WTC11 (cell line): Measurements from ENCODE around the gene RPS3. TPM values are rescaled to one million over a fixed set of nuclear protein-coding genes. Genes with fewer than 3 reads are reported as not detected.

ENCODE experiments used
- ATAC-seq: fragments of 200-7000 bp; cut with Tn5 transposase; 2 replicates; pipeline ENCODE4 v1.10.0; 2021; ENCODE audit warnings: mild to moderate bottlenecking, moderate library complexity
- CTCF ChIA-PET: fragments of 300-600 bp; sonication (Branson Sonifier 250); formaldehyde crosslinking; loops from one replicate; lab custom pipeline; 2021; ENCODE audit warnings: antibody characterized with exemption; lab: Charles Lee
- POLR2A ChIA-PET: fragments of 350-600 bp; sonication (Branson Sonifier 250); formaldehyde crosslinking; loops from one replicate; lab custom pipeline; 2021; ENCODE audit warnings: antibody characterized with exemption; lab: Charles Lee
- DNase-seq: peaks from one replicate; pipeline ENCODE4 v3.0.0; 2021; ENCODE audit warnings: low spot score
- H3K27ac Mint-ChIP-seq: 2 replicates; pipeline ENCODE4 v1.8.0; 2021; ENCODE audit warnings: mixed read lengths
- H3K27me3 Mint-ChIP-seq: 2 replicates; pipeline ENCODE4 v1.8.0; 2021; ENCODE audit warnings: low read depth, mild to moderate bottlenecking, moderate library complexity, mixed read lengths
- H3K36me3 Mint-ChIP-seq: 2 replicates; pipeline ENCODE4 v1.8.0; 2021; ENCODE audit warnings: mixed read lengths
- H3K4me1 Mint-ChIP-seq: 2 replicates; pipeline ENCODE4 v1.8.0; 2022; ENCODE audit warnings: mixed read lengths
- H3K4me3 Mint-ChIP-seq: 2 replicates; pipeline ENCODE4 v1.8.0; 2021; ENCODE audit warnings: mild to moderate bottlenecking, moderate library complexity, mixed read lengths
- H3K9me3 Mint-ChIP-seq: 2 replicates; pipeline ENCODE4 v1.8.0; 2021; ENCODE audit warnings: mixed read lengths
- ATF1 ChIP-seq: sonication (generic); formaldehyde crosslinking; IDR thresholded peaks from 2 replicates; pipeline ENCODE4 v1.8.1; 2023; ENCODE audit warnings: mild to moderate bottlenecking, moderate library complexity, missing genetic modification reagents
- CBFB ChIP-seq: sonication (generic); formaldehyde crosslinking; IDR thresholded peaks from 2 replicates; pipeline ENCODE4 v1.8.1; 2022; ENCODE audit warnings: mild to moderate bottlenecking, low read depth, missing genetic modification reagents
- CREB1 ChIP-seq: sonication (generic); formaldehyde crosslinking; IDR thresholded peaks from 2 replicates; pipeline ENCODE4 v1.8.0; 2023; ENCODE audit warnings: mild to moderate bottlenecking, missing genetic modification reagents
- EMX1 ChIP-seq: fragments of 250-450 bp; sonication (Bioruptor Pico); IDR thresholded peaks from 2 replicates; pipeline ENCODE4 v1.8.0; 2021; ENCODE audit warnings: mild to moderate bottlenecking
- FOXK1 ChIP-seq: sonication (generic); formaldehyde crosslinking; IDR thresholded peaks from 2 replicates; pipeline ENCODE4 v1.8.0; 2022; ENCODE audit warnings: mild to moderate bottlenecking, moderate library complexity, missing genetic modification reagents
- GABPB1 ChIP-seq: sonication (generic); formaldehyde crosslinking; IDR thresholded peaks from 2 replicates; pipeline ENCODE4 v1.8.1; 2023; ENCODE audit warnings: mild to moderate bottlenecking, missing genetic modification reagents
- HMGA2 ChIP-seq: fragments of 250-450 bp; sonication (Bioruptor Pico); IDR thresholded peaks from 2 replicates; pipeline ENCODE4 v1.4.0; 2021; ENCODE audit warnings: mild to moderate bottlenecking, moderate library complexity
- KAT7 ChIP-seq: sonication (generic); formaldehyde crosslinking; IDR thresholded peaks from 2 replicates; pipeline ENCODE4 v1.8.1; 2023; ENCODE audit warnings: missing genetic modification reagents, mild to moderate bottlenecking, borderline replicate concordance
- MXD4 ChIP-seq: fragments of 250-450 bp; sonication (Bioruptor Pico); IDR thresholded peaks from 2 replicates; pipeline ENCODE4 v1.8.0; 2021; ENCODE audit warnings: mild to moderate bottlenecking, moderate library complexity, borderline replicate concordance
- NFATC4 ChIP-seq: fragments of 250-450 bp; sonication (Bioruptor Pico); IDR thresholded peaks from 2 replicates; pipeline ENCODE4 v1.9.0; 2021; ENCODE audit warnings: mild to moderate bottlenecking
- NR2C2 ChIP-seq: sonication (generic); formaldehyde crosslinking; IDR thresholded peaks from 2 replicates; pipeline ENCODE4 v1.8.0; 2022; ENCODE audit warnings: mild to moderate bottlenecking, missing genetic modification reagents
- RELA ChIP-seq: sonication (generic); formaldehyde crosslinking; IDR thresholded peaks from 2 replicates; pipeline ENCODE4 v1.8.1; 2022; ENCODE audit warnings: missing genetic modification reagents, mild to moderate bottlenecking, borderline replicate concordance
- SMAD4 ChIP-seq: sonication (generic); formaldehyde crosslinking; IDR thresholded peaks from 2 replicates; pipeline ENCODE4 v1.8.0; 2022; ENCODE audit warnings: mild to moderate bottlenecking, missing genetic modification reagents
- SOX15 ChIP-seq: fragments of 250-450 bp; sonication (Bioruptor Pico); IDR thresholded peaks from 2 replicates; pipeline ENCODE4 v1.9.0; 2021; ENCODE audit warnings: mild to moderate bottlenecking
- TEAD1 ChIP-seq: sonication (generic); formaldehyde crosslinking; IDR thresholded peaks from 2 replicates; pipeline ENCODE4 v1.8.0; 2022; ENCODE audit warnings: mild to moderate bottlenecking, missing genetic modification reagents
- TP53 ChIP-seq: sonication (generic); formaldehyde crosslinking; IDR thresholded peaks from 2 replicates; pipeline ENCODE4 v1.8.1; 2023; ENCODE audit warnings: mild to moderate bottlenecking, missing genetic modification reagents
- ZNF263 ChIP-seq: sonication (generic); formaldehyde crosslinking; IDR thresholded peaks from 2 replicates; pipeline ENCODE4 v1.8.1; 2022; ENCODE audit warnings: low read depth, mild to moderate bottlenecking, moderate library complexity, missing genetic modification reagents
- ZNF416 ChIP-seq: fragments of 250-450 bp; sonication (Bioruptor Pico); IDR thresholded peaks from 2 replicates; pipeline ENCODE4 v1.9.0; 2021; ENCODE audit warnings: mild to moderate bottlenecking, inconsistent platforms
- ZNF423 ChIP-seq: fragments of 250-450 bp; sonication (Bioruptor Pico); IDR thresholded peaks from 2 replicates; pipeline ENCODE4 v2.1.2; 2022; ENCODE audit warnings: mild to moderate bottlenecking, moderate library complexity
- ZNF671 ChIP-seq: fragments of 250-450 bp; sonication (Bioruptor Pico); IDR thresholded peaks from 2 replicates; pipeline ENCODE4 v1.8.0; 2021; ENCODE audit warnings: mild to moderate bottlenecking
- total RNA-seq: library from RNA; stranded (reverse); gene quantifications from 3 replicates; pipeline ENCODE4 v1.2.3, GENCODE V29; 2021
- TF ChIP-seq, protein P1 (sequence below): fragments of 250-450 bp; sonication (Bioruptor Pico); IDR thresholded peaks from 2 replicates; pipeline ENCODE4 v1.8.0; 2021; ENCODE audit warnings: mild to moderate bottlenecking
- TF ChIP-seq, protein P2 (sequence below): fragments of 250-450 bp; sonication (Bioruptor Pico); conservative IDR thresholded peaks from 2 replicates; pipeline ENCODE4 v1.9.0; 2021; ENCODE audit warnings: mild to moderate bottlenecking
- TF ChIP-seq, protein P3 (sequence below): sonication (generic); formaldehyde crosslinking; IDR thresholded peaks from 2 replicates; pipeline ENCODE4 v1.8.1; 2023; ENCODE audit warnings: mild to moderate bottlenecking, missing genetic modification reagents, moderate library complexity
- TF ChIP-seq, protein P4 (sequence below): fragments of 250-450 bp; sonication (Bioruptor Pico); IDR thresholded peaks from 2 replicates; pipeline ENCODE4 v1.9.0; 2021; ENCODE audit warnings: moderate library complexity, mild to moderate bottlenecking, inconsistent platforms, borderline replicate concordance
- TF ChIP-seq, protein P5 (sequence below): sonication (generic); formaldehyde crosslinking; IDR thresholded peaks from 2 replicates; pipeline ENCODE4 v1.8.0; 2023; ENCODE audit warnings: mild to moderate bottlenecking, missing genetic modification reagents
- TF ChIP-seq, protein P6 (sequence below): fragments of 250-450 bp; sonication (Bioruptor Pico); IDR thresholded peaks from 2 replicates; pipeline ENCODE4 v1.9.0; 2021; ENCODE audit warnings: mild to moderate bottlenecking

Gene RPS3
- total RNA-seq, 1 experiment from 2014 or later: 3,967 TPM

DNA sequence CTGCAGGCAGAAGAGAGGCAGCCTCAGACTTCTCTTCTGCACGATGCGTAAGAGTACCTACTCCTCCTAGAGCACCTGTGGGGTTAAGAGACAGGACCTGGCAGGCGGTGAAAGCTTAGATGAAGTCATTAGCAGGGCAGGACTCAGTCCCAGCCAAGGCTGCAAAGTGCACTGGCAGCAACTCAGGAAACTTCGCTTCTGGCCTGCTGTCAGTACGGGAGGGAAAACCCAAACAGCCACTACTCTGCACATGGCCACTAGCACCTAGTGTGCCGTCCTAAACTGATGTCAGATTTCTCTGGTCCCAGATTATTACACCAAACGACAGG is 42.5 kb downstream of the RPS3 start (continued):
- TF ChIP-seq GABPB1 (CRISPR knock-in tag): no peak
- TF ChIP-seq, all 79 proteins: peak for 0

DNA sequence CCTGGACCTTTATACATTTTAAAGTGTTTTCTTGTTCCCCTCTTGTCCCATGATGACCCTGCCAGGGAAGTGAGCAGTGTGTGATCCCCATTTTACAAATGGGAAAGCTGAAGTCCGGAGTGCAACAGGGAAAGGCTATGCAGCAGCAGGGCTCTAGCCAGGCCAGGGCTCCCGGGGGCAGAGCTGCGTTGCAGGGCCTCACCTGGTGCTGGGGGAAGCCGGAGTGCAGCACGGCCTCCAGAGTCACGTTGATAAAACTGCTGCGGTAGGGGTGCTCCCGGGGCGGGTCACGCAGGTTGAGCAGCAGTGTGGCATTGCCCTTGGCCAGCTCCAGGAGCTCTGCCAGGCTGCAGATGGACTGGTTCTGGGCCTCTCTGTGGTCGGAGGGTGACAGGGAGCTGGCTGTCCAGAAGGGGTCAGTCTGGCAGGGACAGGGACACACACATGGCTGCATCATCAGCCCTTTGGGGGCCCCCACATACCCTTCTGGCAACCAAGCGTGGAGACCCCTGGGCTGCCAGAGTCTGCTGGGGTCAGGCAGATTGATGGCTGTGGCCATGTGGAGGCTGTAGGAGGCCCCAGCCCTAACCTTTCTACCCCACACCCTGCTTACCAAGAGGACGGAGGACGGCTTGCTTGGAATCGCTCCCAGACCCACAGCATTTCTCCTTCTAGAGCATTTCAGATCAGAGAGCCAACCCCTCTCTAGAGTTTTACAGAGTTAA is 43.0 kb downstream of the RPS3 start:
- no peaks in the 10 kb centered on the region for H3K36me3 Mint-ChIP-seq
- DNase-seq (no peak), ATAC-seq (no peak)
- ChIA-PET POLR2A (no interaction called here), CTCF (interaction anchor here (0.9 to 4.9 kb wide), 9 partner anchors 9 to 155 kb away, joined by 3 to 31 read pairs (median 4); partner anchors contain the start of gene KLHL35)
- no peak for TF ChIP-seq KAT7
- TF ChIP-seq, protein P1, sequence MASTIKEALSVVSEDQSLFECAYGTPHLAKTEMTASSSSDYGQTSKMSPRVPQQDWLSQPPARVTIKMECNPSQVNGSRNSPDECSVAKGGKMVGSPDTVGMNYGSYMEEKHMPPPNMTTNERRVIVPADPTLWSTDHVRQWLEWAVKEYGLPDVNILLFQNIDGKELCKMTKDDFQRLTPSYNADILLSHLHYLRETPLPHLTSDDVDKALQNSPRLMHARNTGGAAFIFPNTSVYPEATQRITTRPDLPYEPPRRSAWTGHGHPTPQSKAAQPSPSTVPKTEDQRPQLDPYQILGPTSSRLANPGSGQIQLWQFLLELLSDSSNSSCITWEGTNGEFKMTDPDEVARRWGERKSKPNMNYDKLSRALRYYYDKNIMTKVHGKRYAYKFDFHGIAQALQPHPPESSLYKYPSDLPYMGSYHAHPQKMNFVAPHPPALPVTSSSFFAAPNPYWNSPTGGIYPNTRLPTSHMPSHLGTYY: no peak
- TF ChIP-seq NFATC4 (CRISPR knock-in tag): no peak
- TF ChIP-seq ZNF423 (CRISPR knock-in tag): no peak
- TF ChIP-seq, protein P2, sequence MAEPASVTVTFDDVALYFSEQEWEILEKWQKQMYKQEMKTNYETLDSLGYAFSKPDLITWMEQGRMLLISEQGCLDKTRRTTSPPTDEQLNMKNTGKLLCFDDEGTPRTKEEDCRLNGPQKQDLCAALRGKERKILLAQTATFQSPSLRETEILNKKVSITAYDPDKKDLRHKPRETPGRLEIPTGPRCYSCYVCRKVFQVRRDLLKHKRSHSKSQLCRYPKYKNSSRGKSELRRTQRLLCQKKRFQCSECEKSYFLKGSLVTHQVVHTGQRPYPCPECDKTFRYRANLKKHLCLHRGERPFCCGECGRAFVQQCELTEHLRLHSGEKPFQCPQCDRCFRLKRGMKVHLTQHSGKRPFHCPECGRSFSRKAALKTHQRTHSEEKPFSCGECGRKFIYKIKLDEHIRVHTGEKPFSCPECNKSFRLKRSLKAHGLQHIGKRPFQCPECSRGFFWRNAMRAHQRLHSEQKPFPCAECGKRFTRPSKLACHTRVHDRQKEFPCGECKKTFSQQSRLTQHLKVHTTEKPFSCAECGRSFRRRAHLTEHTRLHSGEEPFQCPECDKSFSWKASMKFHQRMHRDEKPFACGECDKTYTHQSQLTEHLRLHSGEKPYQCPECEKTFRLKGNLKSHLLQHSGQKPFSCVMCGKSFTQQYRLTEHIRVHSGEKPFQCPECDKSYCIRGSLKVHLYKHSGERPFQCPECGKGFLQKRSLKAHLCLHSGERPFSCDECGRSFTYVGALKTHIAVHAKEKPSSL: no peak
- no peak for TF ChIP-seq CREB1 (CRISPR knock-in tag)
- no peak for TF ChIP-seq EMX1 (CRISPR knock-in tag)
- no peak for TF ChIP-seq ZNF263 (CRISPR knock-in tag)
- TF ChIP-seq HMGA2 (CRISPR knock-in tag): no peak
- no peak for TF ChIP-seq SOX15 (CRISPR knock-in tag)
- TF ChIP-seq, protein P3, sequence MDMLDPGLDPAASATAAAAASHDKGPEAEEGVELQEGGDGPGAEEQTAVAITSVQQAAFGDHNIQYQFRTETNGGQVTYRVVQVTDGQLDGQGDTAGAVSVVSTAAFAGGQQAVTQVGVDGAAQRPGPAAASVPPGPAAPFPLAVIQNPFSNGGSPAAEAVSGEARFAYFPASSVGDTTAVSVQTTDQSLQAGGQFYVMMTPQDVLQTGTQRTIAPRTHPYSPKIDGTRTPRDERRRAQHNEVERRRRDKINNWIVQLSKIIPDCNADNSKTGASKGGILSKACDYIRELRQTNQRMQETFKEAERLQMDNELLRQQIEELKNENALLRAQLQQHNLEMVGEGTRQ (CRISPR knock-in tag): no peak
- TF ChIP-seq CBFB (CRISPR knock-in tag): no peak
- TF ChIP-seq MXD4 (CRISPR knock-in tag): no peak
- no peak for TF ChIP-seq NR2C2 (CRISPR knock-in tag)
- no peak for TF ChIP-seq TEAD1 (CRISPR knock-in tag)
- TF ChIP-seq ZNF671 (CRISPR knock-in tag): no peak
- no peak for TF ChIP-seq ZNF416 (CRISPR knock-in tag)
- no peak for TF ChIP-seq RELA (CRISPR knock-in tag)
- TF ChIP-seq, protein P4, sequence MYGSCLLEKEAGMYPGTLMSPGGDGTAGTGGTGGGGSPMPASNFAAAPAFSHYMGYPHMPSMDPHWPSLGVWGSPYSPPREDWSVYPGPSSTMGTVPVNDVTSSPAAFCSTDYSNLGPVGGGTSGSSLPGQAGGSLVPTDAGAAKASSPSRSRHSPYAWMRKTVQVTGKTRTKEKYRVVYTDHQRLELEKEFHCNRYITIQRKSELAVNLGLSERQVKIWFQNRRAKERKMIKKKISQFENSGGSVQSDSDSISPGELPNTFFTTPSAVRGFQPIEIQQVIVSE (CRISPR knock-in tag): no peak
- no peak overlapping the region for H3K27ac Mint-ChIP-seq
- H3K9me3 Mint-ChIP-seq: no peaks in the 10 kb centered on the region
- H3K4me1 Mint-ChIP-seq: peaks cover 16% of the 10 kb centered on the region
- H3K27me3 Mint-ChIP-seq: peaks cover 5% of the 10 kb centered on the region
- no peak overlapping the region for H3K4me3 Mint-ChIP-seq

DNA sequence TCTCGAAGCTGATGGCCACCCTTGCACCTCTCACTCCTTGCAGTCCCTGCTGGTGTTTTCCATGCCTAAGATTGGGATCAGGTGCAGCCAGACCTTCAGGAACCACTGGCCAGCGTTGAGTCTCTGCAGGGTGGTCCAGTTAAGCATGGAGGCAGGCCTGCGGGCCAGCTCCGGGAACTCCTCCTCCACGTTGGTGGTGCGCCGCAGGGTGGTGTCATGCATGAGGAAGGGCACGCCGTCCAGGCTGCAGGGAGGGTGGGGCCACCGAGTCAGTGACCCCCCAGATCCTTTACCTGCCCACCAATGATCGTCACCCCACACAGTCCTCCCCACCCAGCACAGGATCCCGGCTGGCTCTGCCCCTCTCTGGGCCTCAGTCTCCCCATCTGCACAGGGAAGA is 43.7 kb downstream of the RPS3 start:
- ATAC-seq (no peak), DNase-seq (no peak)
- H3K36me3 Mint-ChIP-seq: no peaks in the 10 kb centered on the region
- TF ChIP-seq, protein P5, sequence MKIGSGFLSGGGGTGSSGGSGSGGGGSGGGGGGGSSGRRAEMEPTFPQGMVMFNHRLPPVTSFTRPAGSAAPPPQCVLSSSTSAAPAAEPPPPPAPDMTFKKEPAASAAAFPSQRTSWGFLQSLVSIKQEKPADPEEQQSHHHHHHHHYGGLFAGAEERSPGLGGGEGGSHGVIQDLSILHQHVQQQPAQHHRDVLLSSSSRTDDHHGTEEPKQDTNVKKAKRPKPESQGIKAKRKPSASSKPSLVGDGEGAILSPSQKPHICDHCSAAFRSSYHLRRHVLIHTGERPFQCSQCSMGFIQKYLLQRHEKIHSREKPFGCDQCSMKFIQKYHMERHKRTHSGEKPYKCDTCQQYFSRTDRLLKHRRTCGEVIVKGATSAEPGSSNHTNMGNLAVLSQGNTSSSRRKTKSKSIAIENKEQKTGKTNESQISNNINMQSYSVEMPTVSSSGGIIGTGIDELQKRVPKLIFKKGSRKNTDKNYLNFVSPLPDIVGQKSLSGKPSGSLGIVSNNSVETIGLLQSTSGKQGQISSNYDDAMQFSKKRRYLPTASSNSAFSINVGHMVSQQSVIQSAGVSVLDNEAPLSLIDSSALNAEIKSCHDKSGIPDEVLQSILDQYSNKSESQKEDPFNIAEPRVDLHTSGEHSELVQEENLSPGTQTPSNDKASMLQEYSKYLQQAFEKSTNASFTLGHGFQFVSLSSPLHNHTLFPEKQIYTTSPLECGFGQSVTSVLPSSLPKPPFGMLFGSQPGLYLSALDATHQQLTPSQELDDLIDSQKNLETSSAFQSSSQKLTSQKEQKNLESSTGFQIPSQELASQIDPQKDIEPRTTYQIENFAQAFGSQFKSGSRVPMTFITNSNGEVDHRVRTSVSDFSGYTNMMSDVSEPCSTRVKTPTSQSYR (CRISPR knock-in tag): no peak
- TF ChIP-seq TP53 (CRISPR knock-in tag) (no peak), SMAD4 (CRISPR knock-in tag) (no peak), FOXK1 (CRISPR knock-in tag) (no peak), GABPB1 (CRISPR knock-in tag) (no peak), ATF1 (CRISPR knock-in tag) (no peak)
- TF ChIP-seq, protein P6, sequence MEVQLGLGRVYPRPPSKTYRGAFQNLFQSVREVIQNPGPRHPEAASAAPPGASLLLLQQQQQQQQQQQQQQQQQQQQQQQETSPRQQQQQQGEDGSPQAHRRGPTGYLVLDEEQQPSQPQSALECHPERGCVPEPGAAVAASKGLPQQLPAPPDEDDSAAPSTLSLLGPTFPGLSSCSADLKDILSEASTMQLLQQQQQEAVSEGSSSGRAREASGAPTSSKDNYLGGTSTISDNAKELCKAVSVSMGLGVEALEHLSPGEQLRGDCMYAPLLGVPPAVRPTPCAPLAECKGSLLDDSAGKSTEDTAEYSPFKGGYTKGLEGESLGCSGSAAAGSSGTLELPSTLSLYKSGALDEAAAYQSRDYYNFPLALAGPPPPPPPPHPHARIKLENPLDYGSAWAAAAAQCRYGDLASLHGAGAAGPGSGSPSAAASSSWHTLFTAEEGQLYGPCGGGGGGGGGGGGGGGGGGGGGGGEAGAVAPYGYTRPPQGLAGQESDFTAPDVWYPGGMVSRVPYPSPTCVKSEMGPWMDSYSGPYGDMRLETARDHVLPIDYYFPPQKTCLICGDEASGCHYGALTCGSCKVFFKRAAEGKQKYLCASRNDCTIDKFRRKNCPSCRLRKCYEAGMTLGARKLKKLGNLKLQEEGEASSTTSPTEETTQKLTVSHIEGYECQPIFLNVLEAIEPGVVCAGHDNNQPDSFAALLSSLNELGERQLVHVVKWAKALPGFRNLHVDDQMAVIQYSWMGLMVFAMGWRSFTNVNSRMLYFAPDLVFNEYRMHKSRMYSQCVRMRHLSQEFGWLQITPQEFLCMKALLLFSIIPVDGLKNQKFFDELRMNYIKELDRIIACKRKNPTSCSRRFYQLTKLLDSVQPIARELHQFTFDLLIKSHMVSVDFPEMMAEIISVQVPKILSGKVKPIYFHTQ: no peak
- no peak overlapping the region for H3K4me3 Mint-ChIP-seq
- peaks cover 5% of the 10 kb centered on the region for H3K27me3 Mint-ChIP-seq
- ChIA-PET CTCF (interaction anchor here (0.9 to 4.9 kb wide), 7 partner anchors 8 to 155 kb away, joined by 3 to 31 read pairs (median 4); partner anchors contain the start of gene KLHL35), POLR2A (no interaction called here)
- H3K4me1 Mint-ChIP-seq: peaks cover 16% of the 10 kb centered on the region
- no peak overlapping the region for H3K27ac Mint-ChIP-seq
- no peaks in the 10 kb centered on the region for H3K9me3 Mint-ChIP-seq
